Posterior cingulate gyrus (tissue), 11 donors: ENCODE measurements around the gene MZF1.

Experiments used
- DNase-seq, 10 donors: peaks; one replicate each; pipeline versions ENCODE4 v3.0.0 to v3.0.0-alpha.2; 2020 to 2021; ENCODE audit warnings: mixed read lengths in 3 of 10
- intact Hi-C: fragments of 100-400 bp; cut with DNase I; formaldehyde crosslinking; loops from one replicate; pipeline ENCODE4 v1.15.1; 2023

The MZF1 gene

GRCh38 chr19:58518256-58519086 is 54.7 kb downstream of the MZF1 start:
- peak in 2 of 10 donors; percentile 59 to 61 for DNase-seq
- intact Hi-C loops: loop anchor here (2.0 kb wide), 1 partner anchor 78 kb away; the partner anchor contains the start of gene ZNF132

- intact Hi-C loops: no loop called here
- peak in 2 of 10 donors; percentile 67 to 78 for DNase-seq
Observed at GRCh38 chr19:58516964-58517833, 55.9 kb downstream of the MZF1 start.

GRCh38 chr19:58516246-58516836 is 56.8 kb downstream of the MZF1 start:
- peak in 2 of 10 donors; percentile 49 to 74 for DNase-seq
- intact Hi-C loops: no loop called here

GRCh38 chr19:58515259-58515658 is 57.9 kb downstream of the MZF1 start:
- intact Hi-C loops: no loop called here
- DNase-seq: no peak

GRCh38 chr19:58514564-58515022 is 58.5 kb downstream of the MZF1 start:
- no peak for DNase-seq
- intact Hi-C loops: no loop called here

- intact Hi-C loops: no loop called here
Observed at GRCh38 chr19:58513694-58514563, 59.2 kb downstream of the MZF1 start.

GRCh38 chr19:58513213-58513693 is 59.9 kb downstream of the MZF1 start:
- intact Hi-C loops: no loop called here
- peak in 1 of 10 donors; percentile 79 for DNase-seq

More at GRCh38 chr19:58513694-58514563, 59.2 kb downstream of the MZF1 start:
- DNase-seq: peak; percentile 74 to 99 (median 88)
